Measurements from ENCODE around the gene HACD2.

- no peak for TF ChIP-seq TBL1XR1 (IDR thresholded peaks at IDR 0.05; ENCODE audit: low read length in 2 of 2)
- TF ChIP-seq, protein P1, sequence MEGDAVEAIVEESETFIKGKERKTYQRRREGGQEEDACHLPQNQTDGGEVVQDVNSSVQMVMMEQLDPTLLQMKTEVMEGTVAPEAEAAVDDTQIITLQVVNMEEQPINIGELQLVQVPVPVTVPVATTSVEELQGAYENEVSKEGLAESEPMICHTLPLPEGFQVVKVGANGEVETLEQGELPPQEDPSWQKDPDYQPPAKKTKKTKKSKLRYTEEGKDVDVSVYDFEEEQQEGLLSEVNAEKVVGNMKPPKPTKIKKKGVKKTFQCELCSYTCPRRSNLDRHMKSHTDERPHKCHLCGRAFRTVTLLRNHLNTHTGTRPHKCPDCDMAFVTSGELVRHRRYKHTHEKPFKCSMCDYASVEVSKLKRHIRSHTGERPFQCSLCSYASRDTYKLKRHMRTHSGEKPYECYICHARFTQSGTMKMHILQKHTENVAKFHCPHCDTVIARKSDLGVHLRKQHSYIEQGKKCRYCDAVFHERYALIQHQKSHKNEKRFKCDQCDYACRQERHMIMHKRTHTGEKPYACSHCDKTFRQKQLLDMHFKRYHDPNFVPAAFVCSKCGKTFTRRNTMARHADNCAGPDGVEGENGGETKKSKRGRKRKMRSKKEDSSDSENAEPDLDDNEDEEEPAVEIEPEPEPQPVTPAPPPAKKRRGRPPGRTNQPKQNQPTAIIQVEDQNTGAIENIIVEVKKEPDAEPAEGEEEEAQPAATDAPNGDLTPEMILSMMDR (IDR thresholded peaks at IDR 0.05 in 2 of 3, conservative IDR thresholded peaks at IDR 0.05 in 1 of 3; ENCODE audit: insufficient read depth in 2 of 3, low read depth in 1 of 3, low read length in 3 of 3): no peak
Measured at GRCh38 chr3:123476967-123477750, 107.7 kb downstream of the HACD2 start.
